Measurements from ENCODE around the gene ZNF479.
"Not testable (repeated sequence)": the region's sequence is repeated elsewhere in the genome, so short reads cannot be mapped to it uniquely, and the experiment has no call there.

Gene ZNF479

DNA sequence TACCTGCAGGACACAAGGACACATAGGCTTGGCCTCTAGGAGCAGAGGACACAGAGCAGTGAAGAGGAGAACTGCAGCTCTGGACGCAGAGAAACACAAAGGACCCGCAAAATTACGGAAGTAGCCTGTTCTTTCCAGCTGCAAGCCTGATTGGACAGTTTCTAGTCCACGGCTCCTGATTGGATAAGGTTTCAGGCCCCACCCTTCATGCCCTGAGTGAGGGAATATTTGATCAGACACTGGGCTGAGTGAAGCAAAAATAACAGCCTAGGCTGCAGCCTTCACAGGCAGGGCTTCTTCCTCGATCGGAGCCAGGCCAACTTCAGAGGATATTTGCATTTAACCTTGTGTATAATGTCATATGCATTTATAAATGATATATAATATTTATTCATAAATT, at the start of gene ZNF479:
ZNF479 (minus strand) TSS at position 101 of the 400 bp plus-strand sequence. CDS start 112 bp downstream, outside the sequence.
- DNase-seq = not testable (repeated sequence)

DNA sequence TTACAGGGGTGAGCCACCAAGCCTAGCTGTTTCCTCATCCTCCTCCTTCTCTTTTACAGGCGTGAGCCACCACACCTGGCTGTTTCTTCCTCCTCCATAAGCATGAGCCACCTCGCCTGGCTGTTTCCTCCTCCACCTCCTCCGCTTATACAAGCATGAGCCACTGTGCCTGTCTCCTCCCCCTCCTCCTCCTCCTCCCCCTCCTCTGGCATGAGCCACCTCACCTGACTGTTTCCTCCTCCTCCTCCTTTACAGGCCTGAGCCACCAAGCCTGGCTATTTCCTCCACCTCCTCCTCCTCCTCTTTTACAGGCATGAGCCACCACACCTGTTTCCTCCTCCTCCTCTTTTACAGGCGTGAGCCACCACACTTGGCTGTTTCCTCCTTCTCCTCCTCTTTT, 49.8 kb upstream of the ZNF479 start:
- DNase-seq = no peak

GRCh38 chr7:57181281-57181680, 49.0 kb upstream of the ZNF479 start:
- DNase-seq = no peak

DNA sequence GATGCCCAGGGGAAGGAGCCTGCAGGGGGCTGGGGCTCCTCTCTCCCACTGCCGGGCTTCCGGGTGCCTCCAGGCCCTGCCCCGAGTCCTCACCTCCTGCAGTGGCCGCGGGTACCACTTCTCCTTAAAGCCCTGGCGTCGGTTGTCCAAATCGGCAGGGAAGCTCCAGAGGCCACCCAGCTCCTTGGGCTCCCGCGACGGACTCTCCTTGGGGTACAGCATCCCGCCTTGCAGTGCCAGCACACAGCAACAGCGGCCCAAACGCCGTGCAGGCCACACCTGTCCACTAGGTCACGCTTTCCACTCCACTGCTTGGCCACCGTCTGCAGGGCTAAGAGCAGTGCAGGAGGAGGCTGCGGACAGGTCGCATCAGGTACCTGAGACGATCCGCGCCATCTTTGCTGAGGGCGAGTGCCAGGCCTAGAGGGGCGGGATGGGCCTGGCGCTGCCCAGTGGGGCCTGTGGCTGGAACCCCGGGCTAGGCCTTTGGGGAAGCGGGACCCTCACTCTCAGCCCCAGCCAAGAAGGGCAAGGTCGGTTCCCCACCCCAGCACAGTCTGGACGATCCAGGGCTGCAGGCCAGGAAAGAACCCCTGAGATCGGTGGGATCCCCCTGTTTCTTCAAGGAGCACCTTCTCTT, 47.7 kb upstream of the ZNF479 start:
- no peak for DNase-seq

GRCh38 chr7:57178768-57179139, 46.5 kb upstream of the ZNF479 start:
- DNase-seq = no peak

- DNase-seq = no peak
These were observed 45.9 kb upstream of the ZNF479 start for GRCh38 chr7:57177856-57178767.

DNA sequence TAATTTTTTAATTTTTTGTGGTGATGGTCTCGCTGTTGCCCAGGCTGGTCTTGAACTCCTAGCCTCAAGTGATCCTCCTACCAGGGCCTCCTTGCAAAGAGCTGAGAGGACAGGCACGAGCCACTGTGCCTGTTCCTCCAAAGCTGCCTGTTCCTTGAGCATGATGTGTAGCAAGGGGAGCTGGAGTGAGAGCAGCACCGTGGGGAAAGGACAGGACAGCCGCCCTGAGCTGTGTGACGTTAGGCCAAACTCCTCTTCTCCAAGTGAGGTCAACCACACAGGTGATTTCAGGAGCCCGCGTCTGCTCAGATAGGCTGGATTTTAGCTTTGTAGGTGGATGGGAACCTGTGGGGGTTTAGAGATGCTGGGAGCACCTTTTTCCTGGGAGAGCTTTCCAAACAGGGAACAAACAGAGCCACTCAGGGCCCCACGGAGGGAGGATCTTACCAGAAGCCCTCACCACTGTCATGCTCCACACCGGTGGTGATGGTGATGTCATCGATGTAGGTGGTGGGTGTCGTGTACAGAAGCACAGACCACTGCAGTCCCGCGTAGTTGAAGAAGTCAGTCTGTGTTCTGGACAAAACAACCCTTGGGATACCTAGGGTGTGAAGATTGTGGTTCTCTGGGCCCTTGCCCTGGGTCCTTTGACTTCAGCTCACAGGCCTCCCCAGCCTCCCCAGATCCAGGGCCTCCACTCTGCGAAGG, 44.8 kb upstream of the ZNF479 start:
- DNase-seq = no peak

DNA sequence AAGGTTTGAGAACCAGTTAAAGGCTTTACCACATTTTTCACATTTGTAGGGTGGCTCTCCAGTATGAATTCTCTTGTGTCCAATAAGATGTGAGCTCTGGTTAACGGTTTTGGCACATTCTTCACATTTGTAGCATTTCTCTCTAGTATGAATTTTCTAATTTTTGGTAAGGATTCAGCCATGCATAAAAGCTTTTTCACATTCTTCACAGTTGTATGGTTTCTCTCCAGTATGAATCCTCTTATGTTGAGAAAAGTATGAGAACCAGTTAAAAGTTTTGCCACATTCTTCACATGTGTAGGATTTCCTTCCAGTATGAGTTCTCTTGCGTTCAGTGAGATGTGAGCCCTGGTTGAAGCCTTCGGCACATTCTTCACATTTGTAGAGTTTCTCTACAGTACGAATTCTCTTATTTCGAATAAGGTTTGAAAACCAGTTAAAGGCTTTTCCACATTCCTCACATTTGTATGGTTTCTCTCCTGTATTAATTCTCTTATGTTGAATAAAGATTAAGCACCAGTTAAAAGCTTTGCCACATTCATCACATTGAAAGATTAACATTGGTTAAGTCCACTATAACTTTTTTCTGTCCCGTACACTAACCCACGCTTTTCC, 33.2 kb upstream of the ZNF479 start:
- no peak for DNase-seq

GRCh38 chr7:57120123-57120784, 12.0 kb downstream of the ZNF479 start:
- not testable (repeated sequence) for DNase-seq
